Measurements from ENCODE around the gene CORO2A. TPM values are rescaled to one million over a fixed set of nuclear protein-coding genes. Genes with fewer than 3 reads are reported as not detected.

The CORO2A gene
- total and polyA plus RNA-seq, 2 of the 8 experiments (the other 6 are each of a cell fraction or from before 2014, with no cell fraction given): 13.7 to 27.9 TPM

GRCh38 chr9:98210435-98210834, 18.0 kb upstream of the CORO2A start (continued):
- TF ChIP-seq MAX (IDR thresholded peaks at IDR 0.05) (no peak), SIRT6 (IDR thresholded peaks at IDR 0.05; ENCODE audit: low read length) (no peak), ZNF274 (IDR thresholded peaks at IDR 0.05; ENCODE audit: borderline replicate concordance, extremely low read depth, low read length) (no peak), SP2 (IDR thresholded peaks at IDR 0.05; ENCODE audit: low read length) (no peak), RFX5 (IDR thresholded peaks at IDR 0.05; ENCODE audit: borderline replicate concordance, low read depth, low read length) (no peak), CTBP2 (IDR thresholded peaks at IDR 0.05; ENCODE audit: borderline replicate concordance, insufficient read depth, insufficient read length, low read length) (no peak), RAD21 (IDR thresholded peaks at IDR 0.05 in 1 of 2, conservative IDR thresholded peaks at IDR 0.05 in 1 of 2; ENCODE audit: low read depth in 2 of 2, low read length in 2 of 2) (no peak), CBX5 (IDR thresholded peaks at IDR 0.05; ENCODE audit: low read depth, low read length) (no peak), SUZ12 (IDR thresholded peaks at IDR 0.05; ENCODE audit: low read length) (no peak)
